Measurements from ENCODE around the gene TRIM26.

DNA sequence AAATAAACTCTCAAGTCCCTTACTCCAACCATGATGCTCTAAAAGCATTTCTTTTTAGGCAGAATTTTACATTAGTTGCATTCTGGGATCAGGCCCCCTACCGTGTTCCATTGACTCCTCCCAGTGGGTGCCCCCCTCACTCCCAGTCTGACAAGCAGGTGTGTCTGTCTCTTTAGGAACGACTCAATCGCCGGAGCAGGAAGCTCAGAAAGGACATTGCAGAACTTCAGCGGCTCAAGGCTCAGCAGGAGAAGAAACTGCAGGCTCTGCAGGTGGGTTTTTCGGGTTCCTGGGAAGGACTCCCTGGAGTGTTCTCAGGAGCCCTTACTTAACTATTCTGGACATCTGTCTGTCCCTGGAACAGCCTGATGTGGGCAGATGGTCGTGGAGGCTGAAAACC, 67.4 kb downstream of the TRIM26 start:
- TF ChIP-seq CTCF (IDR thresholded peaks at IDR 0.05) (no peak), POLR2A (IDR thresholded peaks at IDR 0.05) (no peak)
